ENCODE data around the gene SLF2. TPM values are rescaled to one million over a fixed set of nuclear protein-coding genes. Genes with fewer than 3 reads are reported as not detected.
A peak's percentile ranks its signal among the peaks of the same experiment; 100 is the strongest.

Gene SLF2
- total and polyA plus RNA-seq, 2 donors from 2014 or later = 6.7 to 29.6 TPM

DNA sequence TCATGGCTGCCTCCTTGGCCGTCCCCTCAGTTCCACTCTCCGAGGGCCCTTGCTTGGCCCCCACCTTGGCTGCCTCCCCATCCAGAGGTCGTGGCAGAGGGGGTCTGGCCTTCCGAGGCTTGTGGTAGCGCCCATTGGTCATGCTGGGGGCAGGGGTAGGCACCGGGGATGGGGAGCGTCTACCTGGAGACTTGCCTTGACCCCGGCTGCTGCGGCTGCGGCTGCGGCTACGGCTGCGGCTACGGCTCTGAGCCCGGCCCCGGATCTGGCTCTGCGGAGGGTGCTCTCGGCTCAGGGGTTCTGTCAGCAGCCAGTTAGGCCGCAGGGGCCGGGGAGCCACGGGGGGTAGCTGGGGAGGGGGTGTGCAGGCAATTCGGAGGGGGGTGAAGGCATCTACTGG lies 97.6 kb downstream of the SLF2 start:
- H3K27ac ChIP-seq (ENCODE audit: low read depth in 2 of 2, low read length in 2 of 2) = no peak overlapping the region
- no peaks in the 10 kb centered on the region for H3K9me3 ChIP-seq (ENCODE audit: control insufficient read depth in 2 of 3, insufficient read depth in 1 of 3, low read length in 3 of 3)
- H3K4me1 ChIP-seq (ENCODE audit: control insufficient read depth in 2 of 3, insufficient read depth in 2 of 3, low read depth in 1 of 3, low read length in 3 of 3) = peaks cover 0 to 18% (median 0%) of the 10 kb centered on the region in 3 donors
- TF ChIP-seq, protein P1, sequence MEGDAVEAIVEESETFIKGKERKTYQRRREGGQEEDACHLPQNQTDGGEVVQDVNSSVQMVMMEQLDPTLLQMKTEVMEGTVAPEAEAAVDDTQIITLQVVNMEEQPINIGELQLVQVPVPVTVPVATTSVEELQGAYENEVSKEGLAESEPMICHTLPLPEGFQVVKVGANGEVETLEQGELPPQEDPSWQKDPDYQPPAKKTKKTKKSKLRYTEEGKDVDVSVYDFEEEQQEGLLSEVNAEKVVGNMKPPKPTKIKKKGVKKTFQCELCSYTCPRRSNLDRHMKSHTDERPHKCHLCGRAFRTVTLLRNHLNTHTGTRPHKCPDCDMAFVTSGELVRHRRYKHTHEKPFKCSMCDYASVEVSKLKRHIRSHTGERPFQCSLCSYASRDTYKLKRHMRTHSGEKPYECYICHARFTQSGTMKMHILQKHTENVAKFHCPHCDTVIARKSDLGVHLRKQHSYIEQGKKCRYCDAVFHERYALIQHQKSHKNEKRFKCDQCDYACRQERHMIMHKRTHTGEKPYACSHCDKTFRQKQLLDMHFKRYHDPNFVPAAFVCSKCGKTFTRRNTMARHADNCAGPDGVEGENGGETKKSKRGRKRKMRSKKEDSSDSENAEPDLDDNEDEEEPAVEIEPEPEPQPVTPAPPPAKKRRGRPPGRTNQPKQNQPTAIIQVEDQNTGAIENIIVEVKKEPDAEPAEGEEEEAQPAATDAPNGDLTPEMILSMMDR (IDR thresholded peaks at IDR 0.05; ENCODE audit: borderline replicate concordance, extremely low read depth, insufficient read depth) = no peak
- no peak overlapping the region for H3K9ac ChIP-seq (ENCODE audit: low read length in 3 of 3)
- intact Hi-C loops (cut with DNase I) = no loop called here
- no peaks in the 10 kb centered on the region for H3K27me3 ChIP-seq (ENCODE audit: control insufficient read depth, insufficient read depth, low read length)
- peaks cover 0 to 9% (median 6%) of the 10 kb centered on the region in 3 donors for H3K36me3 ChIP-seq (ENCODE audit: control insufficient read depth in 2 of 3, insufficient read depth in 3 of 3, low read length in 3 of 3)
- FAIRE-seq = no peak
- H3K4me3 ChIP-seq (ENCODE audit: low read length in 3 of 3) = no peak overlapping the region
- DNase-seq = no peak

DNA sequence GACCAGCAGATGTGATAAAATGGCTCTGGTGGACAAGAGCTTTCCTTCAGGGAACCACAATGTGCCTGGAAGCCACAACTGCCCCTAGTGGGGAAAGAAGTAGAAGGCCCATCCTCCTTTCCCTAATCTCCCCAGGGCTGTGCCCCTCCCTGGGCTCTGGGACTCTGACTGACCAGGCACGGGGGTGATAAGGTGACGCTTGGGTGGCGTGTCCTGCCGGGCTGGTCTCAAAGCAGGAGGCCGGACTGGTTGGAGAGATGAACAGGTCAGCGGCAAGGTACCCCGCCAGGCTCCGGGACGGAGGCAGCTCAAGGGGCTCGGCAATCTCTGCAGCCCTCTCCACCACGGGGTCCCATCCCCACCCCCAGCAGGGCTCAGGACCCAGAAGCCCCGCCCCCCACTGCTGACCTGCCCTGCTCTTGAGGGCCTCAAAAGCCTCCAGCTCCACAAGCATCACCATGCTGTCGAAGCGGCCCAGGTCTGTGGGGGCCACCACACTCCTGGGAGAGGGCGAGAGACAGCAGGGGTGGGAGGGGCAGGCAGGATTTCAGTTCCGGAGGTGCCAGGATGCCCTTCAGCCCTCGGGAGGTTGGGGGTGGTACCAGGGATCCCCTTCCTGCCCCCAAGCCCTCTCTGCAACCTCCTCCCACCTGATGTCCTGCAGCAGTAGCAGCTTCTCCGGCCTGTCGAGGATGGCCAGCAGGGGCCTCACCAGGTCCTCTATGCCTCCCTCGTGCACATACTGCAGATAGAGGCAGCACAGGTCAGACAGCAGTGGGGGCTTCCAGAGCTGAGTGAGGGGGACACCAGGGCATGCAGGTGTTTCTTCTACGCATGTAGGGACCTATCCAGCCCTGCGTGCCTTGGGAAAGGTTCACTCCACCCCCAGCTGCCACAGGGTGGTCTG lies 99.0 kb downstream of the SLF2 start:
- Histone ChIP-seq H3K27ac (ENCODE audit: low read depth in 2 of 2, low read length in 2 of 2) (no peak overlapping the region), H3K9me3 (ENCODE audit: control insufficient read depth in 2 of 3, insufficient read depth in 1 of 3, low read length in 3 of 3) (no peaks in the 10 kb centered on the region), H3K9ac (ENCODE audit: low read length in 3 of 3) (no peak overlapping the region), H3K36me3 (ENCODE audit: control insufficient read depth in 2 of 3, insufficient read depth in 3 of 3, low read length in 3 of 3) (peaks cover 0 to 4% (median 3%) of the 10 kb centered on the region in 3 donors), H3K4me1 (ENCODE audit: control insufficient read depth in 2 of 3, insufficient read depth in 2 of 3, low read depth in 1 of 3, low read length in 3 of 3) (peaks cover 0 to 18% (median 0%) of the 10 kb centered on the region in 3 donors), H3K27me3 (ENCODE audit: control insufficient read depth, insufficient read depth, low read length) (no peaks in the 10 kb centered on the region), H3K4me3 (ENCODE audit: low read length in 3 of 3) (no peak overlapping the region)
- FAIRE-seq = no peak
- peak in 3 of 5 donors; percentile 24 to 66 (median 32) for DNase-seq
- intact Hi-C loops (cut with DNase I) = no loop called here
- TF ChIP-seq, protein P1 (IDR thresholded peaks at IDR 0.05; ENCODE audit: borderline replicate concordance, extremely low read depth, insufficient read depth) = no peak

DNA sequence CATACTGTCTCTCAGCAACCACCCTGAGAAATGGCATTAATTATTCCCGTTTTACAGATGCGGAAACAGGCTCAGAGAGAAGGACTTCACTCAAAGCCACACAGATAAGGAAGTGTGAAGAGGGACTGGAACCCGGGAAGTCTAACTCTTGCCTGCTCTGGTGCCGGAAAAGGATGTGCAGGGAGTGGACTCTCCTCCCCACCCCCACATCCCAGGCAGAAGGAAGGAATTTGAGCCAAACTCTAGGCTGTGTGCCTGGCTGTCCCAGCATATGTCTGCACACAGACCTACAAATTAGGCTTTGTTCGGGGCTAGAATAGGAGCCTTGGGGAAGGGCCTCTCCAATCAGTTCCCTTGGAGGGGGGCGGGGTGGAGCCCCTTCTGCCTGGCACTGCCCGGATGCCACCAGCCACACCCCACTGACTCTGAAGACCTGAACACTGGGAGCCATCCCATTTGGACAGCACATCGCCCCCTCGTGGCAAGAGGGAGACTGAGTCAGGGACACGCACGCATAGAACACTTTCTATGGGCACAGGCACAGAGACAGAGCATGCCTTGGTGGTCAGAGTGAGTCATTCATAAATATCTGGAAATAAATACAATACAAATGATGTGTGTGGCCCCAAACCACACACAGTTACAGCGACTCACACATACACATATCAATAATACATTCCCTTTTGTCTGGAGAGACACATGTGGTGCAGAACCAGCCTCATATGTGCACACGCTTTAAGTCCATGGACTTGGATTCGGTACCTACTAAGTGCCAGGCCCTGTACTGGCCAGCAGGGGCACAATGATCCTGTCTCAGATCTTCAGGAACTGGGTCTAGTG lies 100.0 kb downstream of the SLF2 start:
- Histone ChIP-seq H3K27me3 (ENCODE audit: control insufficient read depth, insufficient read depth, low read length) (peaks cover 4% of the 10 kb centered on the region), H3K9ac (ENCODE audit: low read length in 3 of 3) (no peak overlapping the region), H3K4me3 (ENCODE audit: low read length in 3 of 3) (no peak overlapping the region), H3K36me3 (ENCODE audit: control insufficient read depth in 2 of 3, insufficient read depth in 3 of 3, low read length in 3 of 3) (no peaks in the 10 kb centered on the region), H3K9me3 (ENCODE audit: control insufficient read depth in 2 of 3, insufficient read depth in 1 of 3, low read length in 3 of 3) (no peaks in the 10 kb centered on the region), H3K27ac (ENCODE audit: low read depth in 2 of 2, low read length in 2 of 2) (no peak overlapping the region), H3K4me1 (ENCODE audit: control insufficient read depth in 2 of 3, insufficient read depth in 2 of 3, low read depth in 1 of 3, low read length in 3 of 3) (peaks cover 0 to 18% (median 0%) of the 10 kb centered on the region in 3 donors)
- DNase-seq (peak; percentile 90 to 97 (median 90)), FAIRE-seq (no peak)
- TF ChIP-seq, protein P1 (IDR thresholded peaks at IDR 0.05; ENCODE audit: borderline replicate concordance, extremely low read depth, insufficient read depth) = peak; percentile 92
- intact Hi-C loops (cut with DNase I) = no loop called here

Measured in kidney (tissue), 14 donors.